Activated T-cell treated with anti-CD3 and anti-CD28 coated beads, Interleukin-2, amount 50 U/mL, for 72 hours (primary cell): ENCODE data around the gene KRT81. TPM values are rescaled to one million over a fixed set of nuclear protein-coding genes. Genes with fewer than 3 reads are reported as not detected.
"Not testable (repeated sequence)": the region's sequence is repeated elsewhere in the genome, so short reads cannot be mapped to it uniquely, and the experiment has no call there.

Experiments used
- ATAC-seq, 2 donors: fragments of 150-1000 bp; cut with Tn5 transposase; replicated peaks in 1 of 2; 2 replicates each; pipeline ENCODE4 v1.10.0; 2021; ENCODE audit warnings: moderate library complexity in 2 of 2, mild to moderate bottlenecking in 1 of 2
- DNase-seq, 2 donors: peaks; one replicate each; pipeline ENCODE4 v3.0.0; 2021 to 2022; ENCODE audit warnings: mixed read lengths in 1 of 2
- H3K27ac Mint-ChIP-seq: one replicate; pipeline ENCODE4 v1.8.0; 2022; ENCODE audit warnings: mild to moderate bottlenecking, moderate library complexity, mixed read lengths
- H3K27me3 Mint-ChIP-seq: one replicate; pipeline ENCODE4 v1.8.0; 2022; ENCODE audit warnings: low read depth, mixed read lengths
- H3K36me3 Mint-ChIP-seq, 2 donors: one replicate each; pipeline ENCODE4 v1.8.0; 2022; ENCODE audit warnings: mixed read lengths in 2 of 2, mild to moderate bottlenecking in 1 of 2; ENCODE audit not compliant: insufficient read depth in 2 of 2
- H3K4me1 Mint-ChIP-seq: one replicate; pipeline ENCODE4 v1.8.0; 2022; ENCODE audit warnings: low read depth, mixed read lengths
- H3K4me3 Mint-ChIP-seq, 2 donors: one replicate each; pipeline ENCODE4 v1.8.0; 2022; ENCODE audit warnings: mild to moderate bottlenecking in 2 of 2, mixed read lengths in 2 of 2, moderate library complexity in 2 of 2
- H3K9me3 Mint-ChIP-seq, 2 donors: one replicate each; pipeline ENCODE4 v1.8.0; 2022; ENCODE audit warnings: mixed read lengths in 2 of 2
- total RNA-seq, 2 donors: library from RNA; stranded (reverse); gene quantifications; one replicate each; pipeline ENCODE4 v1.2.3, GENCODE V29; 2022

KRT81 gene
- total RNA-seq, 2 donors from 2014 or later = not detected

- Mint-ChIP-seq H3K27ac (no peak overlapping the region), H3K4me1 (peaks cover 21% of the 10 kb centered on the region)
- ATAC-seq = no peak
These were observed 35.3 kb downstream of the KRT81 start for GRCh38 chr12:52255926-52256583.

GRCh38 chr12:52254965-52255751 is 36.2 kb downstream of the KRT81 start:
- H3K4me1 Mint-ChIP-seq = peaks cover 22% of the 10 kb centered on the region
- no peaks in the 10 kb centered on the region for H3K9me3 Mint-ChIP-seq
- peaks cover 68% of the 10 kb centered on the region for H3K27me3 Mint-ChIP-seq
- DNase-seq (no peak), ATAC-seq (no peak)
- H3K4me3 Mint-ChIP-seq = no peak overlapping the region
- no peak overlapping the region for H3K27ac Mint-ChIP-seq
- no peaks in the 10 kb centered on the region for H3K36me3 Mint-ChIP-seq

More at GRCh38 chr12:52255926-52256583, 35.3 kb downstream of the KRT81 start:
- no peaks in the 10 kb centered on the region for H3K9me3 Mint-ChIP-seq
- no peak overlapping the region for H3K4me3 Mint-ChIP-seq
- H3K27me3 Mint-ChIP-seq = peaks cover 68% of the 10 kb centered on the region
- H3K36me3 Mint-ChIP-seq = no peaks in the 10 kb centered on the region
- no peak for DNase-seq

GRCh38 chr12:52254180-52254964 is 37.0 kb downstream of the KRT81 start:
- Mint-ChIP-seq H3K27me3 (peaks cover 68% of the 10 kb centered on the region), H3K27ac (no peak overlapping the region), H3K36me3 (no peaks in the 10 kb centered on the region), H3K9me3 (no peaks in the 10 kb centered on the region), H3K4me3 (no peak overlapping the region), H3K4me1 (peaks cover 27% of the 10 kb centered on the region)
- DNase-seq = no peak
- no peak for ATAC-seq

- Mint-ChIP-seq H3K27ac (no peak overlapping the region), H3K4me3 (no peak overlapping the region), H3K27me3 (peaks cover 68% of the 10 kb centered on the region), H3K4me1 (peaks cover 28% of the 10 kb centered on the region), H3K36me3 (no peaks in the 10 kb centered on the region), H3K9me3 (no peaks in the 10 kb centered on the region)
- DNase-seq (no peak), ATAC-seq (no peak)
These were observed 37.7 kb downstream of the KRT81 start for GRCh38 chr12:52253391-52254179.

GRCh38 chr12:52252728-52253343 is 38.5 kb downstream of the KRT81 start:
- Mint-ChIP-seq H3K4me3 (no peak overlapping the region), H3K36me3 (no peaks in the 10 kb centered on the region), H3K27me3 (peaks cover 67% of the 10 kb centered on the region), H3K9me3 (no peaks in the 10 kb centered on the region), H3K27ac (no peak overlapping the region), H3K4me1 (peaks cover 30% of the 10 kb centered on the region)
- DNase-seq = no peak
- ATAC-seq = no peak

GRCh38 chr12:52252175-52252615 is 39.1 kb downstream of the KRT81 start:
- not testable (repeated sequence) for H3K4me3 Mint-ChIP-seq, ATAC-seq, H3K27ac Mint-ChIP-seq, H3K36me3 Mint-ChIP-seq, DNase-seq, H3K9me3 Mint-ChIP-seq
- peaks cover 36% of the 10 kb centered on the region for H3K4me1 Mint-ChIP-seq
- peaks cover 68% of the 10 kb centered on the region for H3K27me3 Mint-ChIP-seq

GRCh38 chr12:52251367-52252051 is 39.8 kb downstream of the KRT81 start:
- ATAC-seq = peak; percentile 51 to 68
- Mint-ChIP-seq H3K27me3 (peaks cover 62% of the 10 kb centered on the region), H3K9me3 (no peaks in the 10 kb centered on the region), H3K4me3 (peak overlapping the region in 1 of 2 donors; percentile 37), H3K27ac (no peak overlapping the region), H3K36me3 (no peaks in the 10 kb centered on the region), H3K4me1 (peaks cover 43% of the 10 kb centered on the region)
- DNase-seq = no peak

GRCh38 chr12:52250048-52250990 is 41.0 kb downstream of the KRT81 start:
- Mint-ChIP-seq H3K27ac (no peak overlapping the region), H3K27me3 (peaks cover 50% of the 10 kb centered on the region), H3K4me3 (no peak overlapping the region), H3K4me1 (peaks cover 53% of the 10 kb centered on the region), H3K9me3 (no peaks in the 10 kb centered on the region), H3K36me3 (no peaks in the 10 kb centered on the region)
- ATAC-seq (no peak), DNase-seq (no peak)

GRCh38 chr12:52249511-52250047 is 41.8 kb downstream of the KRT81 start:
- no peaks in the 10 kb centered on the region for H3K9me3 Mint-ChIP-seq
- H3K27me3 Mint-ChIP-seq = peaks cover 42% of the 10 kb centered on the region
- H3K36me3 Mint-ChIP-seq = no peaks in the 10 kb centered on the region
- H3K27ac Mint-ChIP-seq = no peak overlapping the region
- ATAC-seq (no peak), DNase-seq (no peak)
- no peak overlapping the region for H3K4me3 Mint-ChIP-seq
- H3K4me1 Mint-ChIP-seq = peaks cover 60% of the 10 kb centered on the region

- no peak for DNase-seq
- Mint-ChIP-seq H3K4me3 (no peak overlapping the region), H3K36me3 (no peaks in the 10 kb centered on the region), H3K4me1 (peaks cover 67% of the 10 kb centered on the region), H3K27me3 (peaks cover 39% of the 10 kb centered on the region), H3K27ac (no peak overlapping the region), H3K9me3 (no peaks in the 10 kb centered on the region)
- no peak for ATAC-seq
These were observed 42.5 kb downstream of the KRT81 start for GRCh38 chr12:52248541-52249461.
